ENCODE results near the gene MAP1B.

DNA sequence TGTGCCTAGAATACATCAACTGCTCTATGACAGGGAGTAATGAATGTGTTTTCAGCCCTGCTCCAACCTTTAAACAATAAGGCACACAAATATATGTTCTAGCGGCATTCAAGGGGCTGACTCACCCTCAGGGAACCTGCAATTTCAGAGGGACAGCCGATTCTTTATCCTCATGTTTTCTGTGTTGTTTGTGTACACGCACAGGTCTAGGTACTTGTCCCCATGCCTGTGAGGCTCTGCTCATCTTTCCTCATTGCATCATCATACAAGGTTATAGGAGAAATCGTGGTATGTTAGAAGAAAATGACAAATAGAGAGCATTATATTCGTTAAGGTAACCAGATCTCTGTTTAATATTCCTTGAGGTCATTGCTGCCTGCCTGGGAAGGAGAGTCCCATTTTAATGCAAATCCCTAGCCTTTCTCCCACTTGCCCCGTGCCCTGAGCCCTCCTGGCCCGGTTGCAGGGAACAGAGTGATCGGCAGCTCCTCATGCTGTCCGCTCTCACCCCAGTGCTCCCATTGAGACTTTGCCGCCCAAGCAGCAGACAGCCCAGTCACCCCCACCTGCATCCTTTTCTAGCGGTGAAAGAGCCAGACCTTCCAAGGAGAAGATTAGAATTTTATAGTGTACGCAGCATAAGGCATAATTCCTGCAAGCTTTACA, 14.6 kb downstream of the MAP1B start:
- TF ChIP-seq FOXA1 (IDR thresholded peaks at IDR 0.05) (no peak), HNF4G (IDR thresholded peaks at IDR 0.05) (no peak), TAF1 (conservative IDR thresholded peaks at IDR 0.05) (no peak), SP1 (IDR thresholded peaks at IDR 0.05) (no peak)
- TF ChIP-seq, protein P1, sequence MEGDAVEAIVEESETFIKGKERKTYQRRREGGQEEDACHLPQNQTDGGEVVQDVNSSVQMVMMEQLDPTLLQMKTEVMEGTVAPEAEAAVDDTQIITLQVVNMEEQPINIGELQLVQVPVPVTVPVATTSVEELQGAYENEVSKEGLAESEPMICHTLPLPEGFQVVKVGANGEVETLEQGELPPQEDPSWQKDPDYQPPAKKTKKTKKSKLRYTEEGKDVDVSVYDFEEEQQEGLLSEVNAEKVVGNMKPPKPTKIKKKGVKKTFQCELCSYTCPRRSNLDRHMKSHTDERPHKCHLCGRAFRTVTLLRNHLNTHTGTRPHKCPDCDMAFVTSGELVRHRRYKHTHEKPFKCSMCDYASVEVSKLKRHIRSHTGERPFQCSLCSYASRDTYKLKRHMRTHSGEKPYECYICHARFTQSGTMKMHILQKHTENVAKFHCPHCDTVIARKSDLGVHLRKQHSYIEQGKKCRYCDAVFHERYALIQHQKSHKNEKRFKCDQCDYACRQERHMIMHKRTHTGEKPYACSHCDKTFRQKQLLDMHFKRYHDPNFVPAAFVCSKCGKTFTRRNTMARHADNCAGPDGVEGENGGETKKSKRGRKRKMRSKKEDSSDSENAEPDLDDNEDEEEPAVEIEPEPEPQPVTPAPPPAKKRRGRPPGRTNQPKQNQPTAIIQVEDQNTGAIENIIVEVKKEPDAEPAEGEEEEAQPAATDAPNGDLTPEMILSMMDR (IDR thresholded peaks at IDR 0.05; ENCODE audit: low read depth, low read length, missing input control): no peak
- TF ChIP-seq, protein P2, sequence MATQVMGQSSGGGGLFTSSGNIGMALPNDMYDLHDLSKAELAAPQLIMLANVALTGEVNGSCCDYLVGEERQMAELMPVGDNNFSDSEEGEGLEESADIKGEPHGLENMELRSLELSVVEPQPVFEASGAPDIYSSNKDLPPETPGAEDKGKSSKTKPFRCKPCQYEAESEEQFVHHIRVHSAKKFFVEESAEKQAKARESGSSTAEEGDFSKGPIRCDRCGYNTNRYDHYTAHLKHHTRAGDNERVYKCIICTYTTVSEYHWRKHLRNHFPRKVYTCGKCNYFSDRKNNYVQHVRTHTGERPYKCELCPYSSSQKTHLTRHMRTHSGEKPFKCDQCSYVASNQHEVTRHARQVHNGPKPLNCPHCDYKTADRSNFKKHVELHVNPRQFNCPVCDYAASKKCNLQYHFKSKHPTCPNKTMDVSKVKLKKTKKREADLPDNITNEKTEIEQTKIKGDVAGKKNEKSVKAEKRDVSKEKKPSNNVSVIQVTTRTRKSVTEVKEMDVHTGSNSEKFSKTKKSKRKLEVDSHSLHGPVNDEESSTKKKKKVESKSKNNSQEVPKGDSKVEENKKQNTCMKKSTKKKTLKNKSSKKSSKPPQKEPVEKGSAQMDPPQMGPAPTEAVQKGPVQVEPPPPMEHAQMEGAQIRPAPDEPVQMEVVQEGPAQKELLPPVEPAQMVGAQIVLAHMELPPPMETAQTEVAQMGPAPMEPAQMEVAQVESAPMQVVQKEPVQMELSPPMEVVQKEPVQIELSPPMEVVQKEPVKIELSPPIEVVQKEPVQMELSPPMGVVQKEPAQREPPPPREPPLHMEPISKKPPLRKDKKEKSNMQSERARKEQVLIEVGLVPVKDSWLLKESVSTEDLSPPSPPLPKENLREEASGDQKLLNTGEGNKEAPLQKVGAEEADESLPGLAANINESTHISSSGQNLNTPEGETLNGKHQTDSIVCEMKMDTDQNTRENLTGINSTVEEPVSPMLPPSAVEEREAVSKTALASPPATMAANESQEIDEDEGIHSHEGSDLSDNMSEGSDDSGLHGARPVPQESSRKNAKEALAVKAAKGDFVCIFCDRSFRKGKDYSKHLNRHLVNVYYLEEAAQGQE (IDR thresholded peaks at IDR 0.05): no peak
- TF ChIP-seq, protein P3, sequence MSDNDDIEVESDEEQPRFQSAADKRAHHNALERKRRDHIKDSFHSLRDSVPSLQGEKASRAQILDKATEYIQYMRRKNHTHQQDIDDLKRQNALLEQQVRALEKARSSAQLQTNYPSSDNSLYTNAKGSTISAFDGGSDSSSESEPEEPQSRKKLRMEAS (IDR thresholded peaks at IDR 0.05): no peak
